Suprapubic skin (tissue), 4 donors: ENCODE results near the gene SRMS. TPM values are rescaled to one million over a fixed set of nuclear protein-coding genes. Genes with fewer than 3 reads are reported as not detected.

Experiments used
- DNase-seq, 2 donors: peaks; one replicate each; pipeline ENCODE4 v3.0.0-alpha.2; 2019; ENCODE audit warnings: low spot score in 2 of 2
- H3K27ac ChIP-seq: fragments of 200-600 bp; sonication (generic); one replicate; pipeline ENCODE4 v1.5.1; 2019
- H3K27me3 ChIP-seq: fragments of 200-600 bp; sonication (generic); one replicate; pipeline ENCODE4 v1.5.1; 2019
- H3K36me3 ChIP-seq: fragments of 200-600 bp; sonication (generic); one replicate; pipeline ENCODE4 v1.5.1; 2019
- H3K4me1 ChIP-seq: fragments of 200-600 bp; sonication (generic); one replicate; pipeline ENCODE4 v1.5.1; 2019
- H3K4me3 ChIP-seq: fragments of 200-600 bp; sonication (generic); one replicate; pipeline ENCODE4 v1.5.1; 2019; ENCODE audit warnings: mild to moderate bottlenecking
- H3K9me3 ChIP-seq: fragments of 200-600 bp; sonication (generic); one replicate; pipeline ENCODE4 v1.5.1; 2019
- CTCF ChIP-seq, 2 donors: fragments of 200-600 bp in 1 of 2; fragments of 450-650 bp in 1 of 2; sonication (generic) in 1 of 2; IDR thresholded peaks; one replicate each; pipeline ENCODE4 v1.5.1; 2016 to 2019; ENCODE audit warnings: antibody characterized with exemption in 2 of 2, mild to moderate bottlenecking in 1 of 2, moderate library complexity in 1 of 2
- EP300 ChIP-seq: sonication (generic); formaldehyde crosslinking; IDR thresholded peaks from one replicate; pipeline ENCODE4 v1.6.1; 2017; ENCODE audit warnings: antibody characterized with exemption
- POLR2A ChIP-seq, 2 donors: fragments of 450-650 bp; IDR thresholded peaks; one replicate each; pipeline ENCODE4 v1.6.1; 2017; ENCODE audit warnings: antibody characterized with exemption in 2 of 2, mild to moderate bottlenecking in 2 of 2, moderate library complexity in 2 of 2
- POLR2AphosphoS5 ChIP-seq, 3 donors: sonication (generic); formaldehyde crosslinking; IDR thresholded peaks; one replicate each; pipeline ENCODE4 v1.6.1; 2017; ENCODE audit warnings: antibody characterized with exemption in 3 of 3
- WGBS: methylation state at CpG from one replicate; pipeline ENCODE4 v1.1.5; 2018; 5-methylcytosine and 5-hydroxymethylcytosine counted together
- total RNA-seq, 4 donors: library from RNA; depleted of rRNA; stranded (reverse); fragments of >200 nt; gene quantifications; one replicate each; pipeline ENCODE4 v1.1.0, GENCODE V29; 2016

Gene SRMS
- total RNA-seq = 1 to 10 TPM in 1 of 4 donors, not detected in 3; 1.3 TPM

- TF ChIP-seq POLR2A (IDR thresholded peaks at IDR 0.05) = no peak
- TF ChIP-seq POLR2AphosphoS5 (IDR thresholded peaks at IDR 0.05) = no peak
- TF ChIP-seq CTCF (IDR thresholded peaks at IDR 0.05) = no peak
- TF ChIP-seq EP300 = no peak
- Histone ChIP-seq H3K27me3 (peaks cover 41% of the 10 kb centered on the region), H3K9me3 (no peaks in the 10 kb centered on the region), H3K27ac (no peak within 1 kb of the TSS), H3K4me3 (no peak within 1 kb of the TSS), H3K36me3 (no peaks in the 10 kb centered on the region), H3K4me1 (peaks cover 19% of the 10 kb centered on the region)
- DNase-seq = no peak
- WGBS = no CpG with 5 or more reads among the region's 35 CpGs
Measured at GRCh38 chr20:63547725-63548480, at the start of gene SRMS. Gene SRMS, minus strand, starts transcription at chr20:63547749. Its CDS starts 286 bp downstream, at chr20:63547463.

GRCh38 chr20:63596423-63596822 is 48.9 kb upstream of the SRMS start:
- H3K36me3 ChIP-seq = peaks cover 62% of the 10 kb centered on the region
- WGBS = 96% methylated on average over 6 of the region's 6 CpGs

GRCh38 chr20:63595416-63596127 is 48.0 kb upstream of the SRMS start:
- Histone ChIP-seq H3K27ac (no peak overlapping the region), H3K9me3 (no peaks in the 10 kb centered on the region), H3K4me1 (peaks cover 4% of the 10 kb centered on the region), H3K27me3 (no peaks in the 10 kb centered on the region), H3K4me3 (no peak overlapping the region), H3K36me3 (peaks cover 60% of the 10 kb centered on the region)
- DNase-seq = no peak
- TF ChIP-seq CTCF (IDR thresholded peaks at IDR 0.05) (no peak), POLR2AphosphoS5 (IDR thresholded peaks at IDR 0.05) (no peak), EP300 (no peak), POLR2A (IDR thresholded peaks at IDR 0.05) (no peak)
- 92% methylated on average over 5 of the region's 30 CpGs for WGBS

More at GRCh38 chr20:63596423-63596822, 48.9 kb upstream of the SRMS start:
- TF ChIP-seq POLR2A (IDR thresholded peaks at IDR 0.05) (no peak), EP300 (no peak), POLR2AphosphoS5 (IDR thresholded peaks at IDR 0.05) (no peak), CTCF (IDR thresholded peaks at IDR 0.05) (no peak)
- Histone ChIP-seq H3K4me3 (no peak overlapping the region), H3K27me3 (no peaks in the 10 kb centered on the region), H3K27ac (no peak overlapping the region), H3K4me1 (peaks cover 4% of the 10 kb centered on the region), H3K9me3 (no peaks in the 10 kb centered on the region)
- DNase-seq = no peak

- no peak overlapping the region for H3K27ac ChIP-seq
- H3K27me3 ChIP-seq = no peaks in the 10 kb centered on the region
- no peak for DNase-seq
- no peak for TF ChIP-seq POLR2A (IDR thresholded peaks at IDR 0.05)
- no peak for TF ChIP-seq EP300
- TF ChIP-seq CTCF (IDR thresholded peaks at IDR 0.05) = no peak
- TF ChIP-seq POLR2AphosphoS5 (IDR thresholded peaks at IDR 0.05) = no peak
- no peak overlapping the region for H3K4me3 ChIP-seq
- 45% methylated on average over 4 of the region's 10 CpGs for WGBS
- H3K9me3 ChIP-seq = no peaks in the 10 kb centered on the region
- H3K36me3 ChIP-seq = peaks cover 68% of the 10 kb centered on the region
- H3K4me1 ChIP-seq = peaks cover 4% of the 10 kb centered on the region
Measured at GRCh38 chr20:63594043-63594561, 46.6 kb upstream of the SRMS start.

GRCh38 chr20:63592661-63593060 is 45.1 kb upstream of the SRMS start:
- Histone ChIP-seq H3K9me3 (no peaks in the 10 kb centered on the region), H3K27me3 (no peaks in the 10 kb centered on the region), H3K27ac (no peak overlapping the region), H3K4me1 (peaks cover 4% of the 10 kb centered on the region), H3K36me3 (peaks cover 69% of the 10 kb centered on the region), H3K4me3 (no peak overlapping the region)
- TF ChIP-seq CTCF (IDR thresholded peaks at IDR 0.05) = no peak
- no peak for TF ChIP-seq POLR2AphosphoS5 (IDR thresholded peaks at IDR 0.05)
- TF ChIP-seq POLR2A (IDR thresholded peaks at IDR 0.05) = no peak
- no peak for TF ChIP-seq EP300
- 76% methylated on average over 4 of the region's 13 CpGs for WGBS
- no peak for DNase-seq
